Suprapubic skin (tissue), 4 donors: ENCODE data around the gene WDPCP.
"Not testable (repeated sequence)": the region's sequence is repeated elsewhere in the genome, so short reads cannot be mapped to it uniquely, and the experiment has no call there.

ENCODE experiments used
- CTCF ChIP-seq, 2 donors: fragments of 200-600 bp in 1 of 2; fragments of 450-650 bp in 1 of 2; sonication (generic) in 1 of 2; IDR thresholded peaks; one replicate each; pipeline ENCODE4 v1.5.1; 2016 to 2019; ENCODE audit warnings: antibody characterized with exemption in 2 of 2, mild to moderate bottlenecking in 1 of 2, moderate library complexity in 1 of 2
- EP300 ChIP-seq: sonication (generic); formaldehyde crosslinking; IDR thresholded peaks from one replicate; pipeline ENCODE4 v1.6.1; 2017; ENCODE audit warnings: antibody characterized with exemption
- POLR2A ChIP-seq, 2 donors: fragments of 450-650 bp; IDR thresholded peaks; one replicate each; pipeline ENCODE4 v1.6.1; 2017; ENCODE audit warnings: antibody characterized with exemption in 2 of 2, mild to moderate bottlenecking in 2 of 2, moderate library complexity in 2 of 2
- POLR2AphosphoS5 ChIP-seq, 3 donors: sonication (generic); formaldehyde crosslinking; IDR thresholded peaks; one replicate each; pipeline ENCODE4 v1.6.1; 2017; ENCODE audit warnings: antibody characterized with exemption in 3 of 3

GRCh38 chr2:63608865-63609264 is 20.6 kb upstream of the WDPCP start:
- TF ChIP-seq CTCF (IDR thresholded peaks at IDR 0.05); POLR2A (IDR thresholded peaks at IDR 0.05); EP300; POLR2AphosphoS5 (IDR thresholded peaks at IDR 0.05): not testable (repeated sequence)
